GM12891 (cell line): ENCODE data around the gene PPP1R14D.

Experiments
- DNase-seq: peaks from one replicate; pipeline ENCODE4 v3.0.0; 2011; ENCODE audit warnings: low spot score; ENCODE audit not compliant: insufficient read length
- FAIRE-seq: peaks from 2 replicates; lab custom pipeline; 2011; peaks lifted over from hg19 to GRCh38; lab: Jason Lieb, UNC
- PAX5 ChIP-seq: IDR thresholded peaks from 2 replicates; pipeline ENCODE4 v1.6.1; 2011; ENCODE audit warnings: low read length, moderate library complexity, mild to moderate bottlenecking; ENCODE audit not compliant: insufficient read depth, severe bottlenecking
- POLR2A ChIP-seq: IDR thresholded peaks from 2 replicates; pipeline ENCODE4 v1.6.1; 2011; ENCODE audit warnings: low read depth, low read length, control low read depth
- POLR2AphosphoS5 ChIP-seq: IDR thresholded peaks from 2 replicates; pipeline ENCODE4 v1.6.1; 2011; ENCODE audit warnings: low read depth, low read length, control low read depth
- POU2F2 ChIP-seq: IDR thresholded peaks from 2 replicates; pipeline ENCODE4 v1.6.1; 2011; ENCODE audit warnings: low read depth, mild to moderate bottlenecking, control low read depth, low read length, moderate library complexity
- SPI1 ChIP-seq: IDR thresholded peaks from 2 replicates; pipeline ENCODE4 v1.6.1; 2011; ENCODE audit warnings: low read depth, low read length, control low read depth
- TAF1 ChIP-seq: IDR thresholded peaks from 2 replicates; pipeline ENCODE4 v1.6.1; 2011; ENCODE audit warnings: low read depth, low read length, control low read depth

Gene PPP1R14D

DNA sequence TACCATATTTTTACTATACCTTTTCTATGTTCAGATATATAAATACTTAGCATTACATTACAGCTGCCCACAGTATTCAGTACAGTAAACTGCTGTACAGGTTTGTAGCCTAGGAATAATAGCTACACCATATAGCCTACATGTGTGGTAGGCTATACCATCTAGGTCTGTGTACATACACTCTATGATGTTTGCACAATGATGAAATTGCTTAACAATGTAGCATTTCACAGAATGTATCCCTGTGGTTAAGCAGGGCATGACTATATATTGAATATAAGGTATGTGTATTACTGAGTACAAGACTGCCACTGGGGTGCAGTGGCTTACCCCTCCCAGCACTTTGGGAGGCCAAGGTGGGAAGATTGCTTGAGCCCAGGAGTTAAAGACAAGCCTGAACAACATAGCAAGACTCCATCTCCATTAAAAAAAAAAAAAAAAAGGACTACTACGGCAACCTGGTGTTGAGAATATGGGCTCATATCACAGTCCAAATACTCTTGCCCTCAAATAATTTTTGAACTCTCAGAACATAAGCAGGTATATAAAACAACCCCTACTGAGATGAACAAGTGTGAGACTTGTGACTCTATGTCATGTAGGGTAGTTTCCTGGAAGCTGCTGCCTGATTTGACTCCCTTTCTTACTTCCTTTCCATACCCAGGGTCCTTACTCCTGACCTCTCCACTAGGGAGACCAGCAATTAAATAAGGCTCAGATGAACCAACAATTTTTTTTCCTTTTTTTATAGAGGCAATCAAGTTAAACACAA, 4.8 kb downstream of the PPP1R14D start:
- no peak for DNase-seq
- FAIRE-seq, result no peak

DNA sequence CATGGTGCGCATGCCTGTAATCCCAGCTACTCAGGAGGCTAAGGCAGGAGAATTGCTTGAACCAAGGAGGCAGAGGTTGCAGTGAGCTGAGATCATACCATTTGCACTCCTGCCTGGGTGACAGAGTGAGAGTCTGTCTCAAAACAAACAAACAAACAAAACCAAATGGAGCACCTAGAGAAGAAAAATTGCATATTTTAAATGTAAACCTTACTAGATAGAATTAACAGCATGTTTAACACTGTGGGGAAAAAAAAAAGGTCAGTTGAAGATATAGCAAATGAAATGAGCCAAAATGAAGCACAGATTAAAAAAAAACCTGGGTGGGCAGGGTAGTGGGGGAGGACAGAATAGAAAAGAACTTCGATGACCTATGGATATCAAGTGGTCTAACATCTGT, 7.3 kb downstream of the PPP1R14D start:
- TF ChIP-seq POU2F2, result no peak
- no peak for TF ChIP-seq TAF1
- TF ChIP-seq POLR2A, result no peak
- no peak for TF ChIP-seq PAX5
- TF ChIP-seq SPI1, result no peak
- DNase-seq (no peak), FAIRE-seq (no peak)

More for the DNA sequence above, 4.8 kb downstream of the PPP1R14D start:
- TF ChIP-seq POLR2A (no peak), POU2F2 (no peak), SPI1 (no peak), POLR2AphosphoS5 (no peak), TAF1 (no peak), PAX5 (no peak)

DNA sequence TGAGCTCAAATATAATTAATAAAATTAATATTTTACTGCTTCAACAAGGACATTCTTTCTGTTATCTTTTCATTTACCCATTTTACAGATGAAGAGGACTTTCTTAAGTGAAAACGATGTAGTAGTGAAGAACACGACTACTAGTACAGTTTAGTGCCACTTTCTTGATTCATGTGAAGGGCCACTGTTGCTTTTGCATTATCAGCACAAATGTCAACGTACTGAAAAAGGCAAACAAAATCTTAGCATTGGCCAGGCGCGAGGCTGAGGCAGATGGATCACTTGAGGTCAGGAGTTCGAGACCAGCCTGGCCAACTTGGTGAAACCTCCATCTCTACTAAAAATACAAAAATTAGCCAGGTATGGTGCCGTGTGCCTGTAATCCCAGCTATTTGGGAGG, 9.5 kb downstream of the PPP1R14D start:
- no peak for FAIRE-seq
- TF ChIP-seq PAX5, result no peak
- no peak for TF ChIP-seq POU2F2
- TF ChIP-seq POLR2A, result no peak
- TF ChIP-seq SPI1, result no peak
- no peak for TF ChIP-seq TAF1
- TF ChIP-seq POLR2AphosphoS5, result no peak
- DNase-seq, result no peak

DNA sequence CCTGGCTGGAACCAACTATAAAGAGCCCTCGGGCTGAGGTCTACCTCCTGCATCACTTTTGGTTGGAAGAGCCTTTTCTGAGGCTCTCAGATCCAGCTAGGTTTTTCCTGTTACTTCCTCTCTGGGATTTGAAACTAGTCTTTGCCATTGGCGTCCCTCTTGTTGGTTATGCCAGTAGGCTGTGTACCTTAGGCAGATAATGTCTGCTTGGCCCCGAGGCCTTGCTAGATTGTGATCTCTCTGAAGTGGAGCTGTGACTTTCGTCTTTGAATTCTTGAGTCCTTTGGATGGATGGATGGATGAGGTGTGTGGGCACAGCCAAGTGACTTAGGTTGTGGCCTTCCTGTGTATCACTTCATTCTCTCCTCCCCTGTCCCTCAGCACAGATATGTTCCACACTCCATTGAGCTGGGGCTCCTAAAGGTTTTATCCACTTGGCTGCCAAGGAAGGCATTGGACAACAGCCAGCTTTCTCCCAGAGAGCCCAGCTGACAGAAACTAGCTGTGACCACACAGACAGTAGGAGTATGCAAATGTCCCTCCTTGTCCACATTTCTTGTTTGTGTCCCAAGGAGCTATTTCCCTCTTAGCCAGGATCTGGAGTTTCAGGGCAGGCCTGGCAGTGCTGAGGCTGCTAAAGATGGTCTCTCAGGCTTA, 13.3 kb downstream of the PPP1R14D start:
- TF ChIP-seq SPI1 (no peak), POLR2A (no peak), PAX5 (no peak), POLR2AphosphoS5 (no peak), POU2F2 (no peak), TAF1 (no peak)
- FAIRE-seq, result no peak
- DNase-seq, result no peak

DNA sequence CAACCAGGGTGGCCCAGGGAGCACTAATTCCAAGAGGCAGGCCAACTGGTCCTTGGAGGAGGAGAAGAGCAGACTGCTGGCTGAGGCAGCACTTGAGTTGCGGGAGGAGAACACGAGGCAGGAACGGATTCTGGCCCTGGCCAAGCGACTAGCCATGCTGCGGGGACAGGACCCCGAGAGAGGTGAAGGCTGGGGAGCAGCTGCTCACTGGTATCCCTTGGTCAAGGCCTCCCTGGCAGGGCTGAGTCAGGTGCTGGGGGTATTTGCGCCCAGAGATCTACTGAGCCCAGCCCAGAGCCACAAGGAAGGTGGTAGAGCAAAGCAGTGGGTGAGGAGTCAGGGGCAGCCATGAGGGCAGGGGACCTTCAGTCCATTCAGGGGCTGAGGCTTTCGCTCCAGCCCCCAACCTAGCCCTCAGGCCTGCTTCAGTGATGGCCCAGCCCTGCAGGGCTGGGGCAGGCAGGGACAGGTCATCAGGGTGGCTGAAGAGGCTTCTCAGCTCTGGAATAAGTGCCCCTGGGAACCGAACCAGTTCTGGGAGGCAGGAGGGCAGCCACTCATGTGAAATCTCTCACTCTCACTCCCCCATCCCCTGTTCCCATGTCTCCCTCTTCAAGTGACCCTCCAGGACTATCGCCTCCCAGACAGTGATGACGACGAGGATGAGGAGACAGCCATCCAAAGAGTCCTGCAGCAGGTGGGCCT, 15.6 kb downstream of the PPP1R14D start:
- DNase-seq (no peak), FAIRE-seq (no peak)
- TF ChIP-seq POLR2AphosphoS5 (no peak), POU2F2 (no peak), PAX5 (no peak), TAF1 (no peak), POLR2A (no peak), SPI1 (no peak)

DNA sequence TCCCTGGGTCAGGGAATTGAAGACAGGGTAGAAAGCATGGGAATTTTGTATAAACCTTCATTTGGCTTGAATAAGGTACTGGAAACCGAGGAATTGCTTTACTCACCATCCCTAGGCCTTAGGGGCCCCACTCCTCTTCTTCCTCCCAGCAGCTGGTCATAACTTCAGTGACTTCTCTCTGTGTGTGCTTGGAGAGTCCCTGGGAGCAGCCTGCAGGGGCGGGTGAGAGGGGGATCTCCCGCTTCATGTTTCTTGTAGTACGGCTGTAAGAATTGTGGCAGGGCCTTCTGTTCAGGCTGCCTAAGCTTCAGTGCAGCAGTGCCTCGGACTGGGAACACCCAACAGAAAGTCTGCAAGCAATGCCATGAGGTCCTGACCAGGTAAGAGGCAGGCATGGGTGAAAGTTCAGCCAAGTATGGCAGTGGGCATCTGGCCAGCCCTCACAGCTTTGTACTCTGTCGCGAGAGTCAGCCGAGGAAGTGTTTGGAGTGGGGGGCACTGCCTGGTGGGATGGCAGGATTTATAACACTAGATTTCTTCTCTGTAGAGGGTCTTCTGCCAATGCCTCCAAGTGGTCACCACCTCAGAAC, 19.6 kb downstream of the PPP1R14D start:
- no peak for TF ChIP-seq POLR2A
- TF ChIP-seq TAF1, result no peak
- TF ChIP-seq PAX5, result no peak
- TF ChIP-seq POLR2AphosphoS5, result no peak
- no peak for TF ChIP-seq SPI1
- TF ChIP-seq POU2F2, result no peak
- no peak for FAIRE-seq
- DNase-seq, result no peak

DNA sequence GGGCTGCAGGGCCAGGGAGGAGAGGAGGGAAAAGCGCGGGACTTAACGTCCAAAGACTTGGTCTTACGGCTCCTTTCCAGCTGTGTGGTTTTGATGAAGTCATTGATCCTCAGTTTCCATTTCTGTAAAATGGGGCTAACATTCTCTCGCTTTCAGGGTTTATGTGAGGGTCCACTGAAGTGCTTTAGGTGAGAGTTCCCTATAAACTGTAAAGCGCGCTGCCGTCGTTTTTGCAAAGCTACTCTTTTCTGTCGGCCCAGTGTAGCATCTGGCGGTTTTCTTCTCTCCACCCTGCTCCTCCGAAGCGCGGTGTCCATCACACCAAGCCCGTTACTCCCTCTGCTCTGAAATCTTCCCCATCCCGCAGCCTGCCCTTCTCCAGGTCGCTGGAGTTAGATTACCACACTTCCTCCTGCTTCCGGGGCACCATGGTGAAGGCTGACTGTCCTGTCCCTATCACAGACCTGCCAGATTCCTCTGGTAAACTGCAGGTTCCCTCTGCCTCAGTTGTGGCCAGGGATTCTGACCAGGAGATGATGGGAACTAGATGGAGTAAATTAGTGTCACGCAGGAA, 20.5 kb downstream of the PPP1R14D start:
- no peak for FAIRE-seq
- no peak for DNase-seq
- TF ChIP-seq POLR2AphosphoS5, result no peak
- TF ChIP-seq POLR2A, result no peak
- no peak for TF ChIP-seq TAF1
- TF ChIP-seq POU2F2, result no peak
- no peak for TF ChIP-seq SPI1
- no peak for TF ChIP-seq PAX5

DNA sequence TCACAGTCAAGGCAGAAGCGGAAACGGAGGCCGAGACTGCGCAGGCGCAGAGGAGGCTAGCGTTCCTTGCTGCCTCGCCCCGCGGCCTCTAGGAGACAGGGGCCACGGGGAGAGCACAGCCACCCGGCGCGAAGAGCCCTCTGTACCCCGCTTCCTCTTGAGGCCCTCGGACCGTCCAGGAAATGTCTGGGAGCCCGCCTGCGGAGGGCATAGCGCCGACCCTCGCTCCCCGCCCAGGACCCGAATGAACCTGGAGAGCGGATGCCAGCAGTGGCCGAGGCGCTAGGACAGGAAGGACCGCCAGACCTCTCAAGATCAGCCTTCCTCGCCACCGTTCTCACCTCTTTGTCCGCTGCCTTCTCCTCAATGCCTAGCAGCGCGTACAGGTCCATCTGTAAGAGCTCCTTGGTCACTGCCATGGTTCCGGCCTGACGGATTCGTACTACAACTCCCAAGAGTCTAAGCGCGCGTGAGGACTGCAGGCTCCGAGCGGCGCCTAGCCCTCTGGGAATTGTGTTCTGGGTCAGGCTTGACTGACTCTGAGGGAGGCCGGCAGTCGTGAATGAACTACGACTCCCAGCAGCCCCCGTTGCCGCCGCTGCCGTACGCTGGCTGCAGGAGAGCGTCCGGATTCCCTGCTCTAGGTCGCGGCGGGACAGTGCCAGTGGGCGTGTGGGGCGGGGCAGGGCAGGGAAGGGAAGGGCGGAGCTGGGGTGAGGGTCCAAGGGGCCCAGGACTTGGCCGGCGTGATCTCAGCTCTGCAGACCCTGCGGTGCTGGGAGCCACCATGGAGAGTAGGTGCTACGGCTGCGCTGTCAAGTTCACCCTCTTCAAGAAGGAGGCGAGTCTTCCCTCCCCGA, 21.2 kb downstream of the PPP1R14D start, which contains the start of the genes DNAJC17 and ZFYVE19:
TSS of gene DNAJC17 (minus strand) at position 446 of the 860 bp plus-strand sequence. CDS start at position 419, 27 bp downstream.
TSS of gene ZFYVE19 (plus strand) at position 62 of the 860 bp plus-strand sequence. CDS start at position 563, 501 bp downstream.
- peak; percentile 97 for FAIRE-seq
- peak; percentile 89 for DNase-seq
- TF ChIP-seq PAX5, result peak; percentile 100
- TF ChIP-seq POLR2AphosphoS5, result peak; percentile 94
- no peak; the same call in 1 of the 2 replicates for TF ChIP-seq SPI1
- peak; percentile 75 for TF ChIP-seq TAF1
- peak; percentile 74 for TF ChIP-seq POU2F2
- peak; percentile 88 for TF ChIP-seq POLR2A
